ENCODE data around the gene CNGA3.

DNA sequence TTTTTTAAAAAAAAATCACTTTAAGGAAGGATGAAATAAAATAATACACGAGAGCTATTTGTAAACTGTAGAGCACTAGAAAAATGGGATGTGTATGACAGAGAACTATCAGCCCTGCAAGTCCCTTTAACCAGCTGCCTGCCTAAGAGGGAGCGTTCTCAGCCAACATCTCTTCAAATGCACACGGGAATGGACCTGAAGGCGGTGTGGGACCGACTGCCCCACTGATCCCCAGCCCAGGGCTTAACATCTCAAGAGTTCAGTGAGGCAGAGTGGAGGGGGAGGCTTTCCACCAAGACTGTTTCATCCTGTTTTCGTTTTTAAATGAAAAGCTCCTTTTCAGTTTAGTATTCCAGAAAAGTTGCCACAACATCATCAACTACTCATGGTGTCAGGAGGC lies 100.6 kb downstream of the CNGA3 start:
- TF ChIP-seq YY1 (tag by site-specific recombination; IDR thresholded peaks at IDR 0.05) (no peak), ZBTB11 (tag by site-specific recombination; conservative IDR thresholded peaks at IDR 0.05; ENCODE audit: low read depth) (no peak), ZNF274 (IDR thresholded peaks at IDR 0.05; ENCODE audit: low read length) (no peak), ZNF274 (tag by site-specific recombination; IDR thresholded peaks at IDR 0.05; ENCODE audit: borderline replicate concordance) (no peak), MZF1 (tag by site-specific recombination; IDR thresholded peaks at IDR 0.05; ENCODE audit: borderline replicate concordance) (no peak), ZNF654 (tag by site-specific recombination; IDR thresholded peaks at IDR 0.05; ENCODE audit: low read depth) (no peak), MYNN (tag by site-specific recombination; IDR thresholded peaks at IDR 0.05; ENCODE audit: borderline replicate concordance) (no peak)
- TF ChIP-seq, protein P1, sequence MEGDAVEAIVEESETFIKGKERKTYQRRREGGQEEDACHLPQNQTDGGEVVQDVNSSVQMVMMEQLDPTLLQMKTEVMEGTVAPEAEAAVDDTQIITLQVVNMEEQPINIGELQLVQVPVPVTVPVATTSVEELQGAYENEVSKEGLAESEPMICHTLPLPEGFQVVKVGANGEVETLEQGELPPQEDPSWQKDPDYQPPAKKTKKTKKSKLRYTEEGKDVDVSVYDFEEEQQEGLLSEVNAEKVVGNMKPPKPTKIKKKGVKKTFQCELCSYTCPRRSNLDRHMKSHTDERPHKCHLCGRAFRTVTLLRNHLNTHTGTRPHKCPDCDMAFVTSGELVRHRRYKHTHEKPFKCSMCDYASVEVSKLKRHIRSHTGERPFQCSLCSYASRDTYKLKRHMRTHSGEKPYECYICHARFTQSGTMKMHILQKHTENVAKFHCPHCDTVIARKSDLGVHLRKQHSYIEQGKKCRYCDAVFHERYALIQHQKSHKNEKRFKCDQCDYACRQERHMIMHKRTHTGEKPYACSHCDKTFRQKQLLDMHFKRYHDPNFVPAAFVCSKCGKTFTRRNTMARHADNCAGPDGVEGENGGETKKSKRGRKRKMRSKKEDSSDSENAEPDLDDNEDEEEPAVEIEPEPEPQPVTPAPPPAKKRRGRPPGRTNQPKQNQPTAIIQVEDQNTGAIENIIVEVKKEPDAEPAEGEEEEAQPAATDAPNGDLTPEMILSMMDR (tag by site-specific recombination; IDR thresholded peaks at IDR 0.05): no peak
